Muscle of back (tissue), 11 donors: Measurements from ENCODE around the gene PACS1. TPM values are rescaled to one million over a fixed set of nuclear protein-coding genes. Genes with fewer than 3 reads are reported as not detected.

ENCODE experiments used
- DNase-seq, 3 donors: peaks; one replicate each; pipeline versions ENCODE4 v3.0.0 to v3.0.0-alpha.2; 2013
- polyA plus RNA-seq, 10 donors: library from polyadenylated mRNA; unstranded; fragments of 120-200 nt; gene quantifications; one replicate each; pipeline ENCODE4 v1.2.1, GENCODE V29; 2013; ENCODE audit not compliant: insufficient read length in 10 of 10

Gene PACS1
- polyA plus RNA-seq, 10 donors = 29.6 to 34.8 (median 32.6) TPM

DNA sequence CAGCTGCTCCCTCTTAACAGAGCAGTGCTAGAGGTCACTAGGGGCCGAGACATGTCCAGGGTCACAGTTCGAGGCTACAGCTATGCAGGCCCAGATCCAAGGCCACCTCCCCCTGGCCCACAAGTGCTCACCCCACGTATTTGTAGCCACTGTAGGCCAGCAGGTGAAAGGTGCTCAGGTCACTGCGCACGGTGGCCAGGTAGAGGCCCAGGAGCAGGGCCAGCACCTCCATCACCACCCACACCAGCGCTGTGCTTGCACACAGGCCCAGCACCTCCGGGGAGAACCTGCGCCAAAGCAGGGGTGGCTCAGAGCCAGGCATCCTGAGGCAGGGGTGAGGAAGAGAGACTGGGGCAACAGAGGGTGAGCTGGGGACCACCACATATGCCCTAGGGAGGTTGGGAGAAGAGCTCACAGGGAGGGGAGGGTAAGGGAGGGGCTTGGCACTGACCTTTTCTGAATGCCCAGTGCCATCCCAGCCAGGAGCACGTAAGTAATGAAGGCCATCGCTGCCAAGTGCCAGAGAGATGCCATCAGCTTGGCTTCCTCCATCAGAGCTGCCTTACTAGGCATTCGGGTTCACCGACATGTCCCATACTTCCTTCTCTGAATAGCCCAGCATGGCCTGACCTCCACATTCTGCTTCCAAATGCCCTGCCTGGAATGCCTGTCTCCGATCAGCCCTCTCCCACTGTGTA is 215.3 kb downstream of the PACS1 start:
- DNase-seq = peak in 1 of 3 donors; percentile 8

DNA sequence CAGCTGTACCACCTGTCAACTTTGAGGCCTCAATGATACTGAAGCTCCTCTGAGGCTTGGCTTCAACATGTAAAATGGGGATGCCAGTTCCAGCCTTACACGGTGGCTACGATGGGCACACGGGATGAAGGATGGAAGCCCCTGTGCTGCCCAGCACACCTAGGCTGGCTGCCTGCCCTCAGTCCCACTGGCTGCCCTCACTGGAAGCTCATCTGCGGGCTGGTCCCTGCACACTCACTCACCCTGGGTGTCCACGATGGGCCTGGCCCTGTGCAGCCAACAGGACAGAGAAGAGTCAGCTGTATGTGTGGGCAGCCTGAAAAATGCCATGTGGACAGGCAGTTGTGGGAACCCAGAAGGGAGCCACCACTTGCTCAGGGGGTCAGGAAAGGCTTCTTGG is 216.6 kb downstream of the PACS1 start:
- no peak for DNase-seq

DNA sequence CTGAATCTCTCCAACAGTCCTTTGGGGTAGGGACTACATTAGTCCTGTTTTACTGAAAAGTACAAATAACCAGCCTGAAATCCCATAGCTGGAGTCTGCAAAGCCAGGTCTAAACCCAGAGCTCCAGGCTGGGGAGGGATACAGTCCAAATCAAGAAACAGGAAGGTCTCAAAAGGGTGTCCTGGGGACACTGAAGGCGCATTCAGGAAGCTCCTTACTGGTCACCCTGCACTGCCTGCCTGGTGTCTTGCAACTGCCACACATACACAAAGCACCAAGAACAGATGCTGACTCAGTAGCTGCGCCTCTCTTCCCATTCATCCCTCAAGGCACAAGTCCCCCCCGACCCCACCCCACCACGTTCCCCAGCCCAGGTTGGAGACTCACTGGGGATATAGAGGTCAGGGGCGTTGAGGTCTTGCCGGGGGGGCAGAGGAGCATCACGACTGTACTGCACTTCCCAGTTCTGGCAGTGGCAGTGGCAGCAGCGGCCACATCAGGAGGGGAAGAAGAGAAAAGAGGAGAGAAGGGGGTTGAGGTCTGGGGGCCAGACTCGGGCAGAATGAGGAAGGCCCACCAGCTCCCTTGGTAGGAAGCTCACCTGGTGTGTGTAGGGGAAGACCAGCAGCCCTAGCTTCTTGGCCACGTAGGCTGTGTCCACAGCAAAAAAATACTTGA is 217.3 kb downstream of the PACS1 start:
- DNase-seq = no peak

DNA sequence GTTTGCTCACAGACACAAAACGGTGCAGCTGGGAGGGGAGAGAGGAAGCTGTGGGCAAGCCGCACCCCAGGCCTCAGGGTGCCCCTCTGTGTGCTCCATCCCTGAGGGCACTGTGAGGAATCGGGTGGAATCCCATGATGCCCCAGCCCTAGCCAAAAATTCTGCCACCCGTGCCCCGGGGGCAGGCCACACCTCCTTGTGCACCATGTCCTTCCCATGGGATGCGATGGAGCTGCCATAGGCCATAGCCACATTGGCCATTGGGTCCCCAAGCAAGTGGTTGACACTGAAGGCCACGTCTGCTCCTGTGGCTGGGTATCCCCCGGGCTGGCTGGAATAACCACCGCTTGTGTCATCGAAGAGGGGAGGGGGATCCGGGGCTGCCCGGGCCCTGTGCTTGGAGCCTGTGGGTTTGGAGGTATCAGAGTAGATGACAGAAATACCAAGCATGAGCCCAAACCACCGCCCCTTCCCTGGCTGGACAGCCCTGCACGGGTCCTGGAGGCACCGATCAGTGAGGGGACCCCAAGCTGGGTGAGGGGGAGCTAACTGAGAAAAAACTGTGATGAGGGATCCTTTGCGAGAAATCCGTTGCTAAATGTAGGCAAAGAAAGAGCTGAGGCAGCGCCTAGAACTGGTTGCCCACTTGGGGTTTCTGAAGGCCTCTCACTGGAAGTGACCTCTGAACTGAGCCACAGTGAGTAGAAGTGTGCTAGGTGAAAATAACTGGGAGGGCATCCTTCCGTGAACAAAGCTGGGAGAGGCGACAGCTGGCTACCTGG is 218.0 kb downstream of the PACS1 start:
- no peak for DNase-seq

DNA sequence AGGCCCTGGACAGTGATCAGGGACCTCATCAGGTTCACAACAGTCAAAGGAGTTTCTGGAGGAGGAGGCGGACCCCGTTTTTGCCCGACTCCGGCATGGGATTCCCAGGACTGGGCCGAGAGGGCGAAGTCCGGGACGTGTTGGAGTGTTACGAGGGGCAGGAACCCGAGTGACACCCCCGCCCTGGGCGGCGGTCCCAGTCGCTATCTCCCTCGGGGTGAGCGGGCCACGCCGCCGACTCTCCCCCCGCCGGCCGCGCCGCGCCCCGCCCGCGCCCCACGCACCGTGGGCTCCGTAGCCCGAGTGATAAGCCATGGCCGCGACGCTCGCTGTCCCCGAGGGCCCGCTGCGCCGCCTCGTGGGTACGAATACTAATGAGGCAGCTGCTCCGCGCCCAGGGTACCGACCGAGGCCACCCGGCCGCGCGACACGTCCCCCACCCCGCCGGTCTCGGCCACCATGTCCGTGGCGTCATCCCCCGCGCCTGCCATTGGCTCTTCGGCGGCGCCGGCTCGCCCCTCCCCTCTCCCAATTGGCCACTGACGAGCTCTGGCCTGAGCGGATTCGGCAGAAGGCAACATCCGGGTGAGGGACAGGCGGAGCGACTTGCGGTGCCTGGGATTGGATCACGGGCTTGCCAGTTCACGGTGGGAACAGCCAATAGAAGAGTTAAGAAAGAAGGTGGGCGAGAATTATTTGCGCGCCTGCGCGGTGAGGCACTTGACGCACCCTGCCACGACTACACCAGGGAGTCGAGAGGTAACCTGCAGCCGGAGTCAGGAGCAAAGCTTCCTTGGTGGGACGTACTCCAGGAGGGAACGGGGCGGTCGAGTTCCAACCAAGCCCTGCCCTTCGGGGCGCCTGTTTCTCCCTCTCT is 218.8 kb downstream of the PACS1 start, which contains the start of gene YIF1A:
Gene YIF1A, minus strand, starts transcription at position 473 of the 877 bp plus-strand sequence. Its CDS starts 158 bp downstream, at position 315.
- peak; percentile 99 to 100 (median 100) for DNase-seq

DNA sequence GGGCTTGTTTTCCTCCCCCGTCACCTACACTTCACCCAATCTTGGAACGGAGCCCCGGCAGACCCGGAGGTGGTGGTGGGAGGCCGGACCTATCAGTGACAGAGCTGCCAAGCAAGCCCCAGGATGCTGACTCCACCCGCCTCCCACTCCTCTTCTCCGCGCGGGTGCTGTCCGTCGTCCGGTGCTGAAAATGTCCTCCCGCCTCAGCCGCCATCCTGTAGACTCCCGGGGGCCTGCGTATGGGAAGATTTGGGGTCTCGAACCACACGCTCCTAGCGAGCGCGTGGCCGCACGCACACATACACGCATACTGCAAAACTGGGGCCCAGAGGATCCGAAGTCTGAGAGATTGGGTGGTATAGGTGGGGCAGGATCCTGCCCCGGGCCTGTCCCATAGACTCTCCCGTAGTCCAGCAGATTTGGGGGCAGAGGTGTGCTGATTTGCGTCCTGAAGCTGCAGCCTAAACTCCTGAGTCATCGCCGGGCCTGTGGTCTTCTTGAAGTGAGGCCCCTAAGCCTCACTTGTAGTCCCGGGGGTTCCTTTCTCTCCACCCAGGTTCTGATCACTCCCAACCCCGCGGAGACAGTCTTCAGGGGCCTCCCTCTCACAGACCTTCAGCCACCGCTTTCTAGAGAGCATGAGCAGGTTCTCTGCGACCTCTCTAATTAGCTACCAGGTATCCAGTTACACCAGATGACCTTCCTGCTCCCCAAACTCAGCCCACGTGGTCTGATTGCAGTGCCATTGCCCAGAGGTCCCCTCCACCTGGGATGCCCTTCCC is 219.7 kb downstream of the PACS1 start:
- peak in 1 of 3 donors; percentile 79 for DNase-seq

DNA sequence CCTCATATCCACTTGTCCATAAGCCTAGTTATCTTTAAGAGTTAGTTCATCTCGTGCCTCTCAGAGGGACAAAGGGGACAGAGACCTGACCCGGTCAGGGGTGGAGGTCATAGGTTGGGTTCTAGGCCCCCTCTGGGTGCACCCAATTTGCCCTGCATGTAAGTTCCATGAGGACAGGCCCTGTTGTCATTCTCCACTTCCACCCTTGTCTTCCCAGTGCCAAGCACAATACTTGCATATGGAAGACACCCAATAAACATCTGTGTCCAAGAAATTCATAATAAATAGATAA is 220.2 kb downstream of the PACS1 start:
- DNase-seq = no peak

DNA sequence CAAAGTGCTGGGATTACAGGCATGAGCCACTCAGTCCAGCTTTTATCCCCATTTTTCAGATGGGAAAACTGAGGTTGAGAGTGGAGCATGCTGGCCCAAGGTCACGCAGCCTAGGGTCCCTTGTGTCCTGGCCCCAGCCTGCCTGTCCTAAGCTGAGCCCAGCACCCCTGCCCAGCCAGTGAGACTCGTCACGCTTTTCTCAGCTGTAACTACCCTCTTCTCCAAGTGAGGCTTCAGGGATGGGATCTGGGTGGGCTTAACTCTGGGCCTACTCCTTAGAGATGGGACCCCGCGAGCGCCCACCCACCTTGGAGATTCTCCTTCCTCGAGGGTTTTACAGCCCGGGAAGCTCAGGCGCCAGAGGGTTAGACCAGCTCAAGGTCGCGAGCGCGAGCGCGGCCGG is 221.2 kb downstream of the PACS1 start:
- DNase-seq = no peak

DNA sequence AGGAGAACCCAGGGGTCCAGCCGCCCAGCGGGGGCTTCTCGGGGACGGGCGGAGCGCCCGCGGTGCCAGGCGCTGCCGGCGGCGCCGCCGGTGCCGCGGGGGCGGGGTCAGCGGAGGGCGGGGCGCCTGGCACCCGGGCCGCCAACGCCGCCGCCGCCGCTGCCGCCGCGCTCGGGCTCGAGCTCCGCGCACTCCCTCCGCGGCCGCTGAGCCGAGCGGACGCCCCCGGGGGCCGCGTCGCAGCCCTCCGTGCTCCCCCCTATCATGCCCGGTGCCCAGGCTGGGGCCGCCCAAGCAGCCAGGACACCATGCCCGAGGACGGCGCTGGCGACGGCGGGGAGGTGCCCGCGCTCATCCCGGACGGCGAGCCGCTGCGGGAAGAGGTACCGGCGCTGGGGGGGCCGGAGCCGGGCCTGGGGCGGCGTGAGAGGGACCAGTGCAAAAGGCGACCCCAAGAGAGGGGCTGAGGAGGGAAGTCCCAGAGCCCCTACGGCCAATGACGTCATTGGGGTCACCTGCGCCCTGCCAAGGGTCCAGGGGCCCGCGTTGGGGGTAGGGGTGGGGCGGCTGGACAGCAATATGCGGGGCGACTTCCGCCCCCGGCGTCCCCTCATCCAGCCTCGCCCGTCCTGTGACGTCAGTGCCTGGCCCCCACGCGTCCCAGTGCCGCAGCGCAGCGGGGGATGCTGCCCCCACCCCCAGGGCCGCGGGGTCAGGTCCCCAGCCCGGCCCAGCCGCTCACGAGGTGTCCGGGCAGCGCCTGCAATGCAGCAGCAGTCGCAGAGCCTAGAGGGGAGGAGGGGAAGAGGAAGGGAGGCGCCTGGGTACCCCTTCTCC is 221.9 kb downstream of the PACS1 start, which contains the start of gene TMEM151A:
Gene TMEM151A, plus strand, starts transcription at position 189 of the 837 bp plus-strand sequence. Its CDS starts 120 bp downstream, at position 309.
- DNase-seq = no peak

DNA sequence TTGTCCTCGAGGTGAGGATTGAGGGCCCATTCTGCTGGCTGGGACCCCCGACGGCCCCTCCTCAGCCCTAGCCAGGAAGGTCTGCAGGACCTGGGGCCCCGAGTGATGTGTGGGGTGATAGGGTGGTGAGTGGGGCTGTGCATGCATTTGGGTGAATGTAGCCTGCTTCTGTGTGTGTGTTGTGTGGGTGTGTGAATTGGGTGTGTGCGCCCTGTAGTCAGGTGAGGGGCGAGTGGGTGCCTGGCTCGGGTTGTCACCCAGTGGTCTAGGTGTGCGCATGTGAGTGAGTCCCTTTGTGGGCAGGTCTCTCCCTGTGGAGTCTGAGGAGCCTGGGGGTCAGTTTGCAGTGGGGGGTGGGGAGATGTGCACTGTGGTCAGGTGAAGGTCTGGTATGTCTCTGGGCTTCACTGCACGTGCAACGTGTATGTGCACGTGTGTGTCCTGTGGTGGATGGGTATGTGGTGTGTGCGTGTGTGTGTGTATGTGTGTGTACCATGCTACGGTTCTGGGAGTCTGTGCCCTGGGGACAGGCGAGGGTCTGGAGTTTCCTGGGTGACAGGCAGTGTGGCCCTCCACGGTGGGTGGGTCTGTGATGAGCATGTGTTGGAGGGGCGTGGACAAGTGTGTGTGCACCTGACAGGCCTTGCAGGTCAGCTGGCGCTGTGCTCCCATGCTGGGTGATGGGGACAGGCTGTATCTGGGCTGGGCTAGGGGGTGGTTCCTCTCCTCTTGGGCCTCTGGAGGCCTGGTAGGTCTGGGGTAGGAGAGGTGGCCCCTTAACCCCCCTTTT is 222.7 kb downstream of the PACS1 start:
- no peak for DNase-seq

DNA sequence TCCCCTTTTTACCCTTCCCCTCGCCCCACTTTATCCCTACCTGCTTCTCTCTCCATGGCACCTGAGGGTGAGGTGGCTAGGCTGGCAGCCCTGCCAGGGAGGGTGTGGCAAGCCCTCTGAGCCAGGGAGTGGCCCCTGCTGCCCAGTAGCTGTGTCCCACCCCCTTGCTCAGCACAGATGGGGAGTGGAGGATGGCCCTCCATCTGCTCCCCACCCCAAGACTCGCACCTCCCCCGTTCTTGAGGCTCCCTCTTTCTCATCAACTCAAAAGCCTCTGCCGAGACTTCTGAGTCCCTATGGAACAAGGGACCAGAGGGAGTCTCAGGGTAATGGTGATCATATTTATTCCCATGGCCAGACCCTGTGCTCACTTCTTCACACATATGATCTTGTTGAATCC is 223.3 kb downstream of the PACS1 start:
- DNase-seq = no peak

DNA sequence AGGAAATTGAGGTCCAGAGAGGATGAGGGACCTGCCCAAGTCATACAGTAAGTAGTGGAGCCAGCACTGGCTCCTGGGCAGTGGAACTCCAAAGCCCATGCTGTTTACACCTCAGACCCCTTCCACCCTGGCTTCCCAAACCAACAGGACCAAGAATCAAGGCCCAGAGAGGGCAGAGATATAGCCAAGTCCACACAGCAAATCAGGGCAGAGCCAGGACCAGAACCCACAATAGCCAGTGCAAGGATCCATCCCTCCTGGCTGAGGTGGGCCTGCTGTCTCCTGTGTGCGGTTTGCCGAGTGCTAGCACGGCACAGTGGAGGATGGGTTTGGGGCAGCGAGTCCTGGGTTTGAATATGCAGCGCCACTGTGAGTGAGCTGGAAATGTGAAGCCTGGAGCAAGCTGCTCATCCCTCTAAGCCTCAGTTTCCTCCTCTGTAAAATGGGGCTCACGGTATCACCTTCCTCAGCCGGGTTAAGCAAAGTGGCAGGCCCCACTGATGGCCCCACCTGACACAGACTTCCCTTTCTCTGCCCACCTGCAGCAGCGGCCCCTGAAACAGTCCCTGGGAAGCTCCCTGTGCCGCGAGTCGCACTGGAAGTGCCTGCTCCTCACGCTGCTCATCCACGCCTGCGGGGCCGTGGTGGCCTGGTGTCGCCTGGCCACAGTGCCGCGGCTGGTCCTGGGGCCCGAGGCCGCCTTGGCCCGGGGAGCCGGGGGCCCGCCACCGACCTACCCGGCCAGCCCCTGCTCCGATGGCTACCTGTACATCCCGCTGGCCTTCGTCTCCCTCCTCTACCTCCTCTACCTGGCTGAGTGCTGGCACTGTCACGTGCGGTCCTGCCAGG is 223.9 kb downstream of the PACS1 start:
- DNase-seq = no peak

Other genes with a start within 250 kb of the PACS1 start
- gene SNX32, start 236.3 kb upstream of the PACS1 start, polyA plus RNA-seq = 1 to 10 TPM in 9 of 10 donors, under 1 TPM in 1; 0.64 to 2.3 (median 1.6) TPM
- gene CFL1, start 212.1 kb upstream of the PACS1 start, polyA plus RNA-seq = 100 to 1,000 TPM; 475 to 750 (median 627) TPM
- 10 to 100 TPM; 31.7 to 60.8 (median 41.9) TPM for gene MUS81, start 209.8 kb upstream of the PACS1 start, polyA plus RNA-seq
- gene EFEMP2, start 197.5 kb upstream of the PACS1 start, polyA plus RNA-seq = 100 to 1,000 TPM in 5 of 10 donors, 10 to 100 TPM in 5; 83.5 to 137 (median 101) TPM
- gene CTSW, start 190.4 kb upstream of the PACS1 start, polyA plus RNA-seq = 1 to 10 TPM in 4 of 10 donors, under 1 TPM in 5, not detected in 1; 0.69 to 2.9 (median 0.98) TPM
- 10 to 100 TPM; 57.3 to 68.8 (median 61.7) TPM for gene FIBP, start 181.8 kb upstream of the PACS1 start, polyA plus RNA-seq
- gene CCDC85B, start 179.6 kb upstream of the PACS1 start, polyA plus RNA-seq = 10 to 100 TPM in 8 of 10 donors, 1 to 10 TPM in 2; 9.2 to 24.8 (median 12.6) TPM
- gene FOSL1, start 169.9 kb upstream of the PACS1 start, polyA plus RNA-seq = under 1 TPM in 6 of 10 donors, not detected in 4; 0.22 to 0.64 (median 0.29) TPM
- 10 to 100 TPM; 27.2 to 39.2 (median 32.0) TPM for gene C11orf68, start 151.2 kb upstream of the PACS1 start, polyA plus RNA-seq
- 100 to 1,000 TPM in 2 of 10 donors, 10 to 100 TPM in 8; 46.8 to 108 (median 66.1) TPM for gene DRAP1, start 150.8 kb upstream of the PACS1 start, polyA plus RNA-seq
- gene TSGA10IP, start 124.8 kb upstream of the PACS1 start, polyA plus RNA-seq = under 1 TPM in 2 of 10 donors, not detected in 8; 0.25 to 0.40 TPM
- 10 to 100 TPM; 30.7 to 42.6 (median 36.7) TPM for gene SART1, start 108.5 kb upstream of the PACS1 start, polyA plus RNA-seq
- gene EIF1AD, start 68.1 kb upstream of the PACS1 start, polyA plus RNA-seq = 10 to 100 TPM; 14.0 to 23.0 (median 18.6) TPM
- 100 to 1,000 TPM; 199 to 250 (median 215) TPM for gene BANF1, start 67.8 kb upstream of the PACS1 start, polyA plus RNA-seq
- gene CST6, start 58.3 kb upstream of the PACS1 start, polyA plus RNA-seq = not detected
- gene CATSPER1, start 43.8 kb upstream of the PACS1 start, polyA plus RNA-seq = under 1 TPM in 6 of 10 donors, not detected in 4; 0.10 to 0.26 (median 0.22) TPM
- gene GAL3ST3, start 21.1 kb upstream of the PACS1 start, polyA plus RNA-seq = 1 to 10 TPM in 2 of 10 donors, under 1 TPM in 8; 0.22 to 1.1 (median 0.57) TPM
- gene SF3B2, start 17.9 kb upstream of the PACS1 start, polyA plus RNA-seq = 100 to 1,000 TPM; 119 to 163 (median 138) TPM
- gene KLC2, start 187.4 kb downstream of the PACS1 start, polyA plus RNA-seq = 10 to 100 TPM; 14.6 to 17.3 (median 16.0) TPM
- 100 to 1,000 TPM in 1 of 10 donors, 10 to 100 TPM in 9; 74.8 to 101 (median 86.7) TPM for gene RAB1B, start 198.4 kb downstream of the PACS1 start, polyA plus RNA-seq
- gene CNIH2, start 207.9 kb downstream of the PACS1 start, polyA plus RNA-seq = 1 to 10 TPM; 2.2 to 5.3 (median 3.9) TPM
- 10 to 100 TPM; 33.5 to 59.4 (median 44.9) TPM for gene YIF1A, start 218.9 kb downstream of the PACS1 start, polyA plus RNA-seq
- gene TMEM151A, start 221.6 kb downstream of the PACS1 start, polyA plus RNA-seq = under 1 TPM in 1 of 10 donors, not detected in 9; 0.08 TPM
- 100 to 1,000 TPM in 4 of 10 donors, 10 to 100 TPM in 6; 68.8 to 142 (median 96.3) TPM for gene CD248, start 246.8 kb downstream of the PACS1 start, polyA plus RNA-seq